GM19238 (cell line): ENCODE data around the gene YBX2.

ENCODE experiments used
- DNase-seq: peaks from one replicate; pipeline ENCODE4 v3.0.0; 2011; ENCODE audit warnings: low spot score; ENCODE audit not compliant: insufficient read length

The YBX2 gene

DNA sequence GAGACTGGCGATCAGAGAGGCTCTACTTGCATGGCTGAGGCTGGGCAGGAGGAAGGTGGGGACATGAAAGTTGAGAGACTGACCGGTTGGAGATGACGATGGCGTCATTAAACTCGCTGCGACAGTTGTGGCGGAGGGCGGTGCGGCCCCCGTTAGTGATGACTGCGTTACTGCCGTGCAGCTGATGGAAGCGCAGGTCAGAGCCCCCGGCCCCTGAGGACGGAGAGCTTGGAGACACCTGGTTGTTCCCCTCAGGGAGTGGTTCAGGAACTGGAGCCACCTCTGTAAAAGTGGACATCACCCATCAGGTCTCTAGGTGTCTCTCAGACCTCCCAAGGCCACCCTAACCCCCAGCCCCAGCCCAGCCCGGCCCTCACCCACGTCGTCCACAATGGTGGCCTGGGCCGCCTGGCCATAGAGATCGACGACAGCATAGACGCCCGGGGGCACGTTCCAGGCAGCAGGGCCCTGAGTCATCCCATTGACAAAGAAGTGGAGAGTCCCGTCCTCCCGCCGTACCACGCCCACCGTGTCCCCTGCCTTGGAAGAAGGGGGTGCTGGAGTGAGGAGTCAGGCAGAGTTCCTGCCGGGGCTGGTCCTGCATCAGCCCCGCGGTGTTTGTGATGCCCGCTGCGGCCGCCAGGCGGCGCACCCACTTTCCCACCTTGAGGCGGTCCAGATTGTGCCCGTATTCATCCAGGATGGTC, 29.4 kb upstream of the YBX2 start:
- peak; percentile 67 for DNase-seq

DNA sequence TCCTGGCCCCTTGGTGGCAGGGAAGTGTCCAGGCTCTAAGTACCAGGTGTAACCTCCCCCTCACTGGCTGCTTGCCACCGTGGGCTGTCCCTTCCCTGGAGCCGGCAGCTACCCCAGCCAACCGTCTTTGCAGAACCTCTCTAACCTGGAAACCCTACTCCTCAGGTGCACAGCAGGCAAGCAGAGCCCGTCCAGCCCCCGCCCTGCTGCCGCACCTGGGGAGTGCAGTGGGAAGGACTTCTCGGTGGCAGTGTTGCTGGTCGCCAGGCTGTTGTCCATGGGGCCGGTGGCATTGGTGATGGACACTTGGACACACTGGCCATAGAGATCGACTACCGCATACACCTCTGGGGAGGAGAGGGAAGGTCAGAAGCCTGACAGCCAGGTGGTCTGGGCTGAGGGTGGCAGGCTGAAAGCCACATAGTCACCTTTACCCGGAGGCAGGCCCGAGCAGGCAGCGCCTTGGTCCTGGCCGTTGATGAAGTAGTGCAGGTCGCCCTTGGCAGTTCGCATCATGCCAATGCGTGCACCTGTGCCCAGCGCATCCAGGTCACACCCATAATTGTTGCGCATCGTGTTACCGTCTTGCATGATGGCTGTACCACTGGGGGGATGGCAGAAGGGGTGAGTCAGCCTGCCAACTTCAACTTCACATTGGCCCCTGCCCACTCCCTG, 28.2 kb upstream of the YBX2 start:
- DNase-seq: no peak

DNA sequence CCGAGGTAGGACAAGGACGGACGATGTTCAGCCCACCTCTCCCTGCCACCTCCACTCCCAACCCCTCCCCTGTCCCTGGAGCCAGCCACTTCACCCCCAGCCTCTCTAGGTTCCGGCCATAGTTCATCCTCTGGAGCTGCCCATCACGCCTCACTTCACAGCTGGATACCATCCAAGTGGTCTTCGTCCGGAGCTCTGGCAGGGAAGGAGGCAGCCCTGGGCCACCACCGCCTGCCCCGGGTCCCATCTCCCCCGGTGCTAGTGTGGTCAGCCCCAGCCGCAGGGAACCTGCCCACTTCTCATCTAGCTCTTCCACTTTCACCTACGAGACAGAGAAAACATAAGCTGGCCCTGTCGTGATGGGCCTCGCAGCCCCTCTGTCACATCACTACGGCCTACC, 27.0 kb upstream of the YBX2 start:
- no peak for DNase-seq

DNA sequence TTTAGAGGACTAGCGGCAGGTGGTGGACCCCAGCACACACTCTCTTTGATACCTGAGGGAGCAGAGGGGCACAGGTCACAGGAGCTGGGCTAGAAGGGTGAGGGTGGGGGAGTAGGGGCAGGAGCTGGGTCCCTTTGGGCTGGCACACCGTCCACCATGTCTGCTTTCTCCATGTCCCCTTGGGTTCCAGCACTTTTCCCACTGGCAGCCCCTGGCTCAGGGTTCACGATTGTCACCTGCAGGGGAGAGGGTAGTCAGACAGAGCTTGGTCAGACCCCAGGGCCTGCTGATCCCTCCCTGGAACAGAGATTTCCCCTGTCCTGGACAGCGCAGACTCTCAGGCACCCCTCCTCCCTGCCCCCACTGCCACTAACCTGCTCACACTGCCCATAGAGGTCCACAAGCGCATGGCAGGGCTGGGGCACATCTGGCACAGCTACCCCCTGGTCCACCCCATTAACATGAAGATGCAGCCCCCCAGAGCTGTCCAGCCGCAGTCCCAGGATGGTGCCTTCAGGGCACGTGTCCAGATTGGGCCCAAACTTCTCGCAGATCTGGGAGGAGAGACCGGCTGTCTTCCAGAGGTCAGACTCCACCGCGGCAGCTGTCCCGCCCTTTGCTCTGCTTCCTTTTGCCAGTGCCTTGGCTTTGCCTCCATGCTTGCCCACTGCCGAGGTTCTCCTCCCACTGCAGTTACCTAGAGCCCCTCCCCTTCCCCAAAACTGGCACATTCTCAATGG, 23.9 kb upstream of the YBX2 start:
- no peak for DNase-seq

DNA sequence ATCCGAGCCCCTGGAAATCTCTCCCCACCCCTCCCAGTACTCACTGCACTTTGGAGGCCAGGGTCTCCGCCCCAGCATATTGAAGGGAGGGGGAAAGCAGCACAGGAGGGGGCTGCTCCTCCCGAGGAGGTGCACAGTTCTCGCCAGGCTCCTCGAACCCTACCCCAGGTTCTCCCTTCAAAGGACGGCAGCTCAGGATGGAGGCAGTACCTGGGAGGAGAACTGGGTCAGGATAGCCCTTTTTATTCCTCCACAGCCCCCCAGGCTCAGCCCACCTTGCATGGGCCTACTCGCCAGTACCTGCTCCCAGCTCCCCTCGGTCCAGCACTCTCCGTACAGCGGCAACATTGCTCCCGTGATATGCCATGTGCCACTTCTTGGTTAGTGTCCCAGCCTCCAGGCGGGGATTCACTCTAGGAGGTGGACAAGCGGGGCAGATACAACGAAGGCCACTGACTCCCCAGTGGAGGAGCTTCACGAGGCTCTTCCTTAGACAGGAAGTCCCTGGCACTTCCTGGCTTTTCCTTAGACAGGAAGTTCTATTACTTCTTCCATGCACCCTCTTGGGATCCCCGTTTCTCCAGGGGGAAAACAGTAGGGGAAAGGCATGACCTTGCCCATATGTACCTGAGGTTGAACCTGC, 22.8 kb upstream of the YBX2 start:
- no peak for DNase-seq

DNA sequence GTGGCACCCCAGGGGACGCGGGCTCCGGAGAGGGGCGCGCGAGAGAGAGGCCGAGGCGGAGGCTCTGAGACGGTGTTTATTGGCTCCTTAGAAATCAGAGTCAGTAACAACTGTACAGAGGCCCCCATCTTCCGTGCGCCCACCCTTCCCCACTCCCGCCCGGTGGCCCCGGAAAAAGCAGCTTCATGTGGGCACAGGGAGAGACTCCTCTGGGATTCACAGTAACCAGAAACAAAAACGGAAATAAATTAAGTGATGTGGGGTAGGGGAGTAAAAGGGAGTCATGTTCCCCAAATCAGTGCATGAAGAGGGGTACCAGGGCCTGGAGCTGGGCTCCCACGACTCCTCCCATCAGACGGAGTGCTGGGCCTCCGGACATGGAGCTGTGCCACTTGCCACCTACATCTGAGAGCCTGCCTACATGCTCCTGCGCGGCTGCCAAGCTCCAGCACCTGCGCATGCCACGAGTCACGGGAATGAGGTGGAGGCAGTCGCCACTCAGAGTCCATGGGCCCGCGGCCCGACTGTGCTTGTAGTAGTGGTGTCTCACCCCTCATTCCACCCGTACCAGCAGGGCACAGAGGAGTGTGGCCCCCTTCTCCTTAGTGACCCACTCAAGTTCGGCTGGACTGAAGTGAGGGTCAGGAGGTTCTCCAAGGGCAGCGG, 21.3 kb upstream of the YBX2 start:
- DNase-seq: no peak

DNA sequence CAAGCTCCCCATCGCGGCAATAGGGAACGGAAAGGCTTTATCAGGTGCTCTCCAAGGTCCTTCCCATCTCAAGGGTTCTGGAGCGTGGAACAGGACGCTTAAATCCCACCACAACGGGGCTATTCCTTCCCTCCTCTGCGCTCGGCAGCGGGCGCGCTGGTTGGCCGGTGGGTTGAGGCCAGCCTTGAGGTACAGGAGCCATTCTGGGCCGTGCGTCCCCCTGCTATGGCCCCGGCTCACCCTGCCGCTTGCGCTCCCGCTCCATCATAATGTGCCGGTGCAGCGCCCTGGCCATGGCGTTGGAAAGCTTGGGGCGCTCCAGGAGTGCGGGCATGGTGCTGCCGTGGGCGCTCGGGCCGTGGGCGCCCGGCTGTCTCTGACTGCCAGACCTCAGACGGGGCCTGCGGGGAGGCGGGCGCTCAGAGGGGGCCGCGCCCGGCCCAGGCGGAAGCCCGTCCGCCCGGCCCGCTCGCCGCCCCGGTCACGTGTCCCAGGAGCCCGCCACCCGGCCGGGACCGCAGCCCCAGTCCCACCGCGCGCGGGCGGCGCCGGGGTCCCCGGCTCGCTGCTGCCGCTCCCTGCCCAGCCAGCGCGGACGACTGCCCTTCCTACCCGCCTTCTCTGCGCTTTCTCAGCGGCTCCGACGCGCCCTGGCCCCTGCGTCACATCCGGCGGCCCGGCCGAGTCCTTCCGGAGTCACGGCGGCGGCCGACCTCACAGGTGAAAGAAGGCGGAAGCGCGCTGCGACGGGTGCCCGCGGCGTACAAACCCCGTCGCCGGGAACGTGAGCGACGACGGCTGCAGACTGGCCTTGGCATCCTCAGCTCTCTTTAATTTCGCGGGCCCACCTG, 20.5 kb upstream of the YBX2 start, which contains the start of gene GPS2:
TSS of gene GPS2 (minus strand) at position 642 of the 851 bp plus-strand sequence. CDS start at position 334, 308 bp downstream.
- peak; percentile 99 for DNase-seq

DNA sequence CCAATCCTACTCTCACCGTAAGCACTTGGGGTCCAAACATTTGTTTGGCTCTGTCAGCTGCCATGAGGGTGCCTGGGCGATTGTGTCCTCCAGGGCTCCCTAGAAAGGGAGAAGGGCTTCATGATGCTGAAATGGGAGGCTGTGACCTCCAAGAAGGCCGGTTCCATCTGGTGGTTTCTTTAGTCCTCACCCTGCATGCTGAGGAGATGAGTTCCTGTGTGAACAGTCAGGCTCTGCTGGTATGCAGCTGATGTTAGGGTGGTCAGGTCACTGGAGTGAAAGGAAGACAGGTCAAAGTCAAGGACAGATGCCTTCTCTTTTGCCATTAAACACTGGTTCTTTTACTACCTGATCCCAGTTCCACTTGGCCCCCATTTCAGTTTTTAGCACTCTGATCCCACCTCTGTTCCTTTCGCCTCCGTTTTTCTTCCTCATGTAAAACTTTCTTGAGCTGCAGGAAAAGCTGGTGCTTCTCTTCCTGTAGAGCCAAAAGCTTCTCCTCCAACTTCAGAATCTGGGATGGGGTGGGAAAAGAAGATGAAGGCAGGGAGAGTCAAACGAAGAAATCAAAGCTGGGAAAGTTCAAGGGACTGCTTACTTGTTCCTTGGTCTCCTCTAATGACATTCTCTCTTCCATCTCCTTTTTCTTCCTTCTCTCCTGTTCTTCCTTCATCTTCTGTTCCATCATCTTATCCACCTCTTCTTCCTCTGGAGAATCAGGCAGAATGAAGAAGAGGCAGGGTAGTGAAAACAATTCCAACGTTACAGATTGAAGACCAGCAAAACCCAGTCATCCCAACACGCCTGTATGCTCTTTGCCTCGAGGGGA, 19.7 kb upstream of the YBX2 start:
- DNase-seq: no peak

DNA sequence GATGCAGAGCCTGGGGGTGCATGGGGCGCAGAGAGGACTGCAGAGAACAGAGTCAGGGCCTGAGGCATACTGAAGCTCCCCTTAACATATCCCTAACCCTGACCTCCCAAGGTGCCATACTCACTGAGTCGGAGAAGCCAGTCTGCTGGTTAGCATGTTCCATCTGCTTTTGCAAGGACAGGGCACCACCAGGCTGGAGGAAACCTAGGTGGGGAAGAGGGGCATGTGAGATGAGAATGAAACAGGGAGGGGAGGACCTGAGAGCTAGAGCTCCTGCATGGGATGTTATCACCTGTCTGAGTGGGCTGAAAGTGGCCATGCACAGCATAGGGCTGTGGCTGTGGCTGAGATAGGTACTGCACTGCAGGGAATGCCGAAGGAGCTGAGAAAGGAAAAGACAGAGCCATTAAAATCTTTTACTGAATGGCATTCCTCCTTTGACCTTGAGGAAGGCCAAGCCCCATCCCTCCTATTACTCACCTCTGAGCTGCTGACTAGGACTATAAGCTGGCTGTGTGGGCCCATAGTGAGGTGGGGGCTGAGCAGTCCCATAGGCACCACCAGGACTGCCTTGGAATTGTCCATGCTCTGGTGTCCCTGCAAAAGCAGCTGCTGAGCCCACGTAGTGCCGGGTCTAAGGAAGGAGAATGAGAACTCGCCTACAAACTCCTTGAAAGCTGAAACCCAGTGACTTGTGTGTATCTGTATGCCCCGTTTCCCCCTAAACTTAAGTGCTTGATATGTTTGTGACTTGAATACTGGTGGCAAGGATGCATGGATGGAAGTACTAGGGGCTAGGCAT, 18.9 kb upstream of the YBX2 start:
- DNase-seq: no peak

DNA sequence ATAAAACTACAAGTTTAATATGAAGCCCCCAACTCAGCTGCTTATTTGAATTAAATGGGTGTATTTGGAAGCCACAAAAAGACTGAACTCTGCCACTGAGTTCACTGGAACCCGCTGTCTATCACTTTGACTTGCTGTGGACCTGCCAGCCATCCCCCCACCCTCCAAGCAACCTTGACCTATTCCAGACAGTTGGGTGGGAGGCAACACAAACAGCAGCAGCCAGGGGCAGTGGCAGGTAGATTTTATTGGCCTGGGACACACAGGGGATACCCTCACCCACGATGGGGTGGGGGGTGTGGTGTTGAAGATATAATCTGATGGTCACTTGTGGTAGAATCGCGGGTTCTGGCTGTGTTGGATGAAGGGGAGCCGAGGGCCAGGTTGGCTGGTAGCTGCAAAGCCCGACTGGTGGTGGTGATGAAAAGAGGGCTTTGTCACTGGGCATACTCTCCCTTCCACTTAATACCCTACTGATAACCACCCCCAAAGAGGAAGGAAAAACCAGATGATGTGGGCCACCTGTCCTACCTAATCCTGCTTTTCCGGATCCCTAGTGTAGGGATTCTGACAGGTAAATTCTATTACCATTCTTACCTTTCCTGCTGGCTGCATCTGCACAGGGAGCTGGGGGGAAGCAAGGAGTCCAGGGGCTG, 18.1 kb upstream of the YBX2 start:
- no peak for DNase-seq

DNA sequence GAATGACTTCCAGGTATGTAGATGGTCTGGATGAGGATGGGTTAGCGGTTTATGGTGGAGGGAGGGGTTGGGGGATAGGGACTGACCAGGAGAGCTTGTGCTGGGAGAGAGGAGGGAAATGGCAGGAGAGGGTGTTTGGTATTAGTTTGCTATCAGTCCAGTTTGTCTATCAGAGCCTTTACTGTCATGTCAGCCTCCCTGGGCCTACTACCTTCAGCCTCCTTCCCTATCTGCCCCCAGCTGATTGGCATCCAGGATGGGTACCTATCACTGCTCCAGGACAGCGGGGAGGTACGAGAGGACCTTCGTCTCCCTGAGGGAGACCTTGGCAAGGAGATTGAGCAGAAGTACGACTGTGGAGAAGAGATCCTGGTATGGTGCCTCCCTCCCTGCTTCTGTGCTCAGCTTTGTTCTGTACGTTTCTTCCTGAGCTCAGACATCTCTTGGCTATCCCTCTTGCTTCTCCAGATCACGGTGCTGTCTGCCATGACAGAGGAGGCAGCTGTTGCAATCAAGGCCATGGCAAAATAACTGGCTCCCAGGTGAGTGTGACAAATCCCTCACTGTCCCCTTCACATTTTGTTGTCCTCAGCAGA, 16.8 kb upstream of the YBX2 start:
- DNase-seq: no peak

DNA sequence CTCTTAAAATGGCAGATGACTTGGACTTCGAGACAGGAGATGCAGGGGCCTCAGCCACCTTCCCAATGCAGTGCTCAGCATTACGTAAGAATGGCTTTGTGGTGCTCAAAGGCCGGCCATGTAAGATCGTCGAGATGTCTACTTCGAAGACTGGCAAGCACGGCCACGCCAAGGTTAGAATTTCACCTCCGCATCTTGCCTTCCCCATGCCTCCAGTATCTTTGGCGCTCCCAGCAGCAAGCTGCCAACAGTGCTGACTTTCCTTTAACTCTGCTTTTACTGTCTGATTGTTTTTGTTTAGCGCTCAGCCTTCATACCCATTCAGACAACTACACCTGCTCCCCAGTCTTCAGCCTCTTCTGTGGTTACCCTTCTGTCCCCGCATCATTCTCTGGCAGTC, 15.2 kb upstream of the YBX2 start:
- no peak for DNase-seq

DNA sequence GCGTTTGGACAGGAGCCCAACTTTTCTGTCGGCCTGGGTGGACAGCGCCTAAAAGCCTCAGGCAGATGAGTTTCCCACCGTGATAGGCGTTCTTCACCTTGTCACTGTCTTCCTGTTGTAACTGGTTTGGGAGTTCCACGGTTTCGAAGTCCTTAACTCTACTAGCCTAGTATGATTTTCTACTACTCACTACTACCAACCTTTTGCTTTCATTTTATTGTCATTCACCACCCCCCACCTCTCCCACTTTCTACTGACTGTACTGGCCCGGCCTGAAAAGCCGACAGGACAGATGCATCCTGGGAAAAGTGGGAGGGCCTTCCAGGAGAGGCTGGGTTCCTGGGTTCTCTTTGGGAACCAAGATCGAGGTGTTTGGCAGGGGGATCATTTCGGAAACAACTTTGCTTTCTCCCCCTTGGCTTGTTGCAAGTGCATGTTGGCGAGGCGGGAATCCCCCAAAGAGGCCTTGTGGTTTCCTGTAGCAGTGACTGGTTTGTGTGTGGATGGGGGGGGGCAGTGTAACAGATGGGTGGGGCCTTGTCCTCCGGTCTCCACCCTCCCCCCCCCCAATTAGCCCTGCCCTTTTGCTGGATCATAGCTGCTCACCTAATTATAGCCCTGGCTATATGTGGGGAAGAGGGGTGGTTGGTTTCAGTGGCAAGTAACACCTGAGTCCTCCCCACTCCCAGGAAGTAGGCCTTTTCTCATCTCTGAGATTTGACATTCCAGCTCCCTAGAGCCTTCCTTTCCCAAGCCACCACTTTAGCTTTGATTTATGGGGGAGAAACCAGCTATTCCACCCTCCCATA, 14.4 kb upstream of the YBX2 start:
- DNase-seq: peak; percentile 76

DNA sequence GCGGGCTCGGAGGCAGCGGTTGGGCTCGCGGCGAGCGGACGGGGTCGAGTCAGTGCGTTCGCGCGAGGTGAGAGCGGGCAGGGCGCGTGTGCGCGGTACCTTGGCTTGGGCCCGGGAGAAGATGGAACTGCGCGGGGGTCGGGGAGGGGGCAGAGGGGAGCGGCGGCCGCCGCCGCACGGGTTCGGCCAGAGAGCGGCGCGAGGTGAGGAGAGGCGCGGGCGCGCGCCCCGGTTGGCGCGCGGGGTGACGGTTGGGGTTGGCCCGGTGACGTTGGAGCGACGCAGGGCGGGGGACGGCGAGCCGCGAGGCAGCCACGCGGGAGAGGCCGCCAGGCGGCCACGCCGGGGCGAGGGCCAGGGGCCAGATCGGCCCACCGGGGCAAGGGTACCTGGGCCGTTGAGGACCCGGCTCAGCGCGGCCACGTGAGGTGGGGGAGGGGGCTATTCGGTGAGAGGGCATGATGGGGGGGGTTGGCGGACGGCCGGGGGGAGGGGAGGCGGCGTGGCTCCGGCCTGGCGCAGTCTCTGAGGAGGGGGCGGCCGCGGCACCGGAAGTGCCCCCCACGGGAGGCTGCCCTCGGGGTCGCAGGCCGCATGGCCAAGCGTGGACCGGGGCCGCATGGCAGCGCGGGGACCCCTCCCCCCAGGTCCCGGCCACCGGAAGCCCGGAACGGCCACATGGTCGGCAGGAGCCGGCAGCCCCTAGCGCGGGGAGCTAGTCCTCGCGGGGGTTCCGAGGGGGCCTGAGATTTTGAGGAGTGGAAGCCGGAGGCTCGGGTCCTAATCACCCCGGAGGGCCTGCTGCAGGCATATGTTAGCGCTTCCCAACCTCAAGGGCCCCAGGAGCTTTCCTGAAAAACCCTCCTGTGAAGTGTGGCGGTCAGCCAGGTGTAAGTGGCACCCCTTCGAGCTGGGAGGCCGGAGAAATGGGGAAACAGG, 13.5 kb upstream of the YBX2 start:
- no peak for DNase-seq

DNA sequence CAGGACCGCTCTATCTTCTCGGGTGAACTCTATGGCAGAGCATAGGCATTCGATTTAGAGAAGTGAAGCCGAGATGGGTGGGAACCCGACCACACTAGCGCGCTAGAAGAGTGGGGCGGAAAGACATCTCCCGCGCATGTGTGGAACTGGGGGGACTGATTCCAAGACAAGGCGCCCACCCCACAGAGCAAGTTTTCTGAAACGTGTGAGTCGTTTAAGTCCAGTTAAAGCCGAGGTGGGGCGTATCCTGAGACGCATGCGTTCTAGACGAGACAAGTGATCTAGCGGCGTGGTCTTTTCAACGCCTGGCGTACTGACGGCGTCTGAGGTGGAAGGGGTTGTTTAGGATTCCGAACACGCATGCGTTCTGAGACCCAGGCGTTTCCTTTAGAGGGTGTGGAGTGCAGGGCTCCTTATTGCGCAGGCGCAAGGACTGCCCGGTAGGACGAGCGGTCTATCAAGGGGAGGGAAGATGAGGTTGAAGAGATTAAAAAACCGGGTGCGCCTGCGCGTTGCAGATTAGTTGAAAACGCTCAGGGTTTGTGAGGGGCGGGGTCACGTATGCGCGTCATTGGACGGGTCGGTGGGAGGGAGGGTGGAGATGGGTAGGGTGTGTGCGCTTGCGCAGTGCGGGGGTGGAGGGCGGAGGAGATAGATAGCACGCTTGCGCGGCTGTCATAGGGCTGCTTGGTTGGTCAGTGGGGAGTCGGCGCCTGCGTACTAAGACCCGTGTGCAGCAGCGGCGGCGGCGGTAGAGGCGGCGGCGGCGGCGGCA, 12.7 kb upstream of the YBX2 start, which contains the start of gene EIF5A:
TSS of gene EIF5A (plus strand) at position 718 of the 775 bp plus-strand sequence. CDS start 2,008 bp downstream, outside the sequence.
- DNase-seq: peak; percentile 97
